CD4-positive, alpha-beta memory T cell (primary cell): ENCODE measurements around the gene EXD3. TPM values are rescaled to one million over a fixed set of nuclear protein-coding genes. Genes with fewer than 3 reads are reported as not detected.

Source experiments
- CTCF ChIA-PET: fragments of 350-600 bp; sonication (Branson Sonifier 250); formaldehyde crosslinking; loops from one replicate; lab custom pipeline; 2021; ENCODE audit warnings: inconsistent platforms; ENCODE audit not compliant: partially characterized antibody; lab: Charles Lee
- POLR2A ChIA-PET: fragments of 350-600 bp; sonication (Branson Sonifier 250); formaldehyde crosslinking; loops from one replicate; lab custom pipeline; 2021; ENCODE audit not compliant: partially characterized antibody; lab: Charles Lee
- DNase-seq, 5 donors: peaks; one replicate each; pipeline versions ENCODE4 v3.0.0 to v3.0.0-alpha.2; 2020 to 2022; ENCODE audit warnings: mixed read lengths in 1 of 5
- H3K27ac ChIP-seq: one replicate; pipeline ENCODE4 v1.7.0; 2013; ENCODE audit warnings: low read depth, low read length
- H3K27me3 ChIP-seq: 2 replicates; pipeline ENCODE4 v1.7.0; 2013; ENCODE audit warnings: mild to moderate bottlenecking, low read length, moderate library complexity; ENCODE audit not compliant: insufficient read depth
- H3K36me3 ChIP-seq: 2 replicates; pipeline ENCODE4 v1.7.0; 2013; ENCODE audit warnings: mild to moderate bottlenecking, low read length, moderate library complexity; ENCODE audit not compliant: insufficient read depth
- H3K4me1 ChIP-seq: 2 replicates; pipeline ENCODE4 v1.7.0; 2013; ENCODE audit warnings: mild to moderate bottlenecking, low read length, moderate library complexity; ENCODE audit not compliant: insufficient read depth
- H3K4me3 ChIP-seq, 2 donors: one replicate each; pipeline ENCODE4 v1.7.0; 2013; ENCODE audit warnings: low read length in 2 of 2, mild to moderate bottlenecking in 1 of 2
- H3K9me3 ChIP-seq, 2 donors: one replicate each; pipeline ENCODE4 v1.7.0; 2013; ENCODE audit warnings: low read length in 2 of 2, control low read depth in 1 of 2; ENCODE audit not compliant: control insufficient read depth in 1 of 2
- H3K27ac Mint-ChIP-seq, 7 donors: one replicate each; pipeline ENCODE4 v1.8.0; 2020 to 2021; ENCODE audit warnings: mixed read lengths in 7 of 7, mild to moderate bottlenecking in 6 of 7, inconsistent platforms in 3 of 7, moderate library complexity in 3 of 7
- H3K27me3 Mint-ChIP-seq, 2 donors: one replicate each; pipeline ENCODE4 v1.8.0; 2020 to 2021; ENCODE audit warnings: mixed read lengths in 2 of 2
- H3K36me3 Mint-ChIP-seq, 2 donors: one replicate each; pipeline ENCODE4 v1.8.0; 2020 to 2021; ENCODE audit warnings: mixed read lengths in 2 of 2, inconsistent platforms in 1 of 2, mild to moderate bottlenecking in 1 of 2
- H3K4me1 Mint-ChIP-seq, 4 donors: one replicate each; pipeline ENCODE4 v1.8.0; 2020 to 2021; ENCODE audit warnings: mixed read lengths in 4 of 4, mild to moderate bottlenecking in 1 of 4
- H3K4me3 Mint-ChIP-seq, 8 donors: one replicate each; pipeline ENCODE4 v1.8.0; 2020 to 2021; ENCODE audit warnings: mixed read lengths in 8 of 8, mild to moderate bottlenecking in 7 of 8, moderate library complexity in 6 of 8, inconsistent platforms in 3 of 8
- H3K9me3 Mint-ChIP-seq, 8 donors: one replicate each; pipeline ENCODE4 v1.8.0; 2020 to 2021; ENCODE audit warnings: mixed read lengths in 8 of 8, mild to moderate bottlenecking in 5 of 8, inconsistent platforms in 3 of 8, moderate library complexity in 1 of 8
- intact Hi-C: fragments of 100-400 bp; cut with micrococcal nuclease; formaldehyde crosslinking; loops from one replicate; pipeline ENCODE4 v1.15.1; 2023
- polyA plus RNA-seq, 2 donors: library from polyadenylated mRNA; unstranded; fragments of 300-500 nt; fragmentation: Illumina TruSeq; gene quantifications; one replicate each; pipeline ENCODE4 v1.2.3, GENCODE V29; 2021
- total RNA-seq, 2 experiments: library from RNA; stranded (reverse); gene quantifications; one replicate each; pipeline ENCODE4 v1.2.3, GENCODE V29; 2021

The EXD3 gene
- total and polyA plus RNA-seq, 4 experiments from 2014 or later: 2.5 to 21.9 (median 14.2) TPM

- no peak overlapping the region for H3K4me3 ChIP-seq
- Mint-ChIP-seq H3K27me3 (no peaks in the 10 kb centered on the region), H3K9me3 (peaks cover 0 to 12% (median 8%) of the 10 kb centered on the region in 8 donors), H3K27ac (no peak overlapping the region), H3K4me3 (no peak overlapping the region), H3K4me1 (no peaks in the 10 kb centered on the region), H3K36me3 (no peaks in the 10 kb centered on the region)
- no peaks in the 10 kb centered on the region for H3K27me3 ChIP-seq
- DNase-seq: no peak
- no peak overlapping the region for H3K27ac ChIP-seq
- H3K4me1 ChIP-seq: no peaks in the 10 kb centered on the region
- ChIA-PET POLR2A (no interaction called here), CTCF (no interaction called here)
- intact Hi-C loops: no loop called here
- H3K36me3 ChIP-seq: no peaks in the 10 kb centered on the region
- H3K9me3 ChIP-seq: no peaks in the 10 kb centered on the region
These were observed 67.9 kb downstream of the EXD3 start for GRCh38 chr9:137354845-137355760.

GRCh38 chr9:137354153-137354844 lies 68.7 kb downstream of the EXD3 start:
- Histone ChIP-seq H3K36me3 (no peaks in the 10 kb centered on the region), H3K4me3 (no peak overlapping the region), H3K27ac (no peak overlapping the region), H3K4me1 (no peaks in the 10 kb centered on the region), H3K27me3 (no peaks in the 10 kb centered on the region), H3K9me3 (no peaks in the 10 kb centered on the region)
- H3K4me3 Mint-ChIP-seq: no peak overlapping the region
- H3K27me3 Mint-ChIP-seq: no peaks in the 10 kb centered on the region
- POLR2A ChIA-PET: no interaction called here
- H3K36me3 Mint-ChIP-seq: no peaks in the 10 kb centered on the region
- no peaks in the 10 kb centered on the region for H3K4me1 Mint-ChIP-seq
- peaks cover 0 to 12% (median 8%) of the 10 kb centered on the region in 8 donors for H3K9me3 Mint-ChIP-seq
- CTCF ChIA-PET: no interaction called here
- intact Hi-C loops: no loop called here
- no peak overlapping the region for H3K27ac Mint-ChIP-seq
- no peak for DNase-seq

DNA sequence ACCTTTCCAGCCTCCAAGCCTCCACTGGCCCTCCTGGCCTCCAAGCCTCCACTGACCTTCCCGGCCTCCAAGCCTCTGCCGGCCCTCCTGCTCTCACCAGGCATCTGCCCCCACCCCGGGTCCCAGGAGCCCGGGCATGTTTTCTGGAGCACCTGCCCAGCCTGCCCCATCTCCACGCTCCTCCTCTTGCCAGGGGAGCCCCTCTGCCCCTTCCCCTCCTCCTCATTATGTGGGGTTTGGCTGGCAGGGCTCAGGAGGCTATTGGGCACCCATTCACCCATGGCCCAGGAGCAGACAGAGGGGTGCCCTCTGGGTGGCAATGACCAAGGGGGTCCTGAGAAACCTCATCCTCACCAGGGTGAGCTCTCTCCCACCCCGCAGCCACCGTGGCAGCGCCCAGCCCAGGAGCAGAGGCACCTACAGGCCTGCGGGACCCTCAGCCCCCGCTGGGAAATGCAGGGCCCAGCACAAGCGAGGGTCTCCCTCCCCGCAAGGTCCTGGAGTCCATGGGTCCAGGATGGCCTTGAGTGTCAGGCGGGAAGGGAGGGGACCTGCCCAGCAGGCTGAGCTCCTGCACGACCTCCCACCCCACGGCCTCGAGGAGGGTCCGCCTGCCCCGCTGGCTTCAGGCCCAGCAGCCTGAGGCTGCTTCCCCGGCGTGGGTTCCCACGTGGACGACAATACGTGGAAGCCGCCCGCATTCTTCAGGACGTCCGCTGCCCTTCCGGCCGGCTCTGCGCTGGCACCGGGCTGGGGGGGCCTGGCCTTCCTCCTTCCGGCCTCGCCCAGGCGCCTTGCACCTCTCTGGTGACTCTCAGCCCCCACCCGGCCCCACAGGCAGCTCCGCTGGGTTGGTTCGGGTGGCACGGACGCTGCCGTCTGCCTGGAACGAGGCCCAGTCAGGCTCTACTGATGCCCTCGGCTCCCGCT lies 69.5 kb downstream of the EXD3 start:
- POLR2A ChIA-PET: no interaction called here
- H3K4me3 Mint-ChIP-seq: no peak overlapping the region
- CTCF ChIA-PET: no interaction called here

DNA sequence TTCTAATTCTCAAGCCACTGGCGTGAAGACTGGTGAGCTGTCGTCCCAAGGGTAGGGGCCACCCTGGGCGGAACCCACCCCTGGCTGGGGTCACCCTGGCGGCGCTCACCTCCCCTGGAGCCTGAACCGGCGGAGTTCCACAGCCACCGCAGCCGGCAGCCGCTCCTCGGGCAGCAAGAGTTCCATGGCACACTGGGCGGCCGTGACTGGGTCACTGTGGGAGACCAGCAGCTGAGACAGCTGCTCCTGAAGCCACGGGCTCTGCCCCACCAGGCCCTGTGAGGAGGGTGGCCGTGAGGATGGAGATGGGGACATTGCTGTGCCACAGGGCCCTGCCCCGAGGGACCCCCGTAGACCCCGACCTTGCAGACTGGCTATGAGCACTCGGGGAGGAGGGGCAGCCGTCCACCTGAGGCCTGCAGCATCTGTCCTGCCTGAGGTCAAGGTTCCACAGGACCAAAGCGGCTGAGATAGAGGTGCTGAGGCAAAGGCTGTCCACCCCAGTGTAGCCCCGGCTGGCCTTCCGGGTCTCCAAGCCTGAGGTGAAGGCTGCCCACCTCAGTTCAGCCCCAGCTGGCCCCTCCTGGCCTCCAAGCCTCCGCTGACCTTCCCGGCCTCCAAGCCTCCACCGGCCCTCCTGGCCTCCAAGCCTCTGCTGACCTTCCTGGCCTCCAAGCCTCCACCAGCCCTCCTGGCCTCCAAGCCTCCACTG lies 70.3 kb downstream of the EXD3 start:
- Histone ChIP-seq H3K4me1 (no peaks in the 10 kb centered on the region), H3K9me3 (no peaks in the 10 kb centered on the region), H3K36me3 (no peaks in the 10 kb centered on the region), H3K4me3 (no peak overlapping the region), H3K27ac (no peak overlapping the region), H3K27me3 (no peaks in the 10 kb centered on the region)
- intact Hi-C loops: no loop called here
- Mint-ChIP-seq H3K9me3 (peaks cover 0 to 11% (median 6%) of the 10 kb centered on the region in 8 donors), H3K36me3 (no peaks in the 10 kb centered on the region), H3K4me1 (no peaks in the 10 kb centered on the region), H3K4me3 (no peak overlapping the region), H3K27me3 (no peaks in the 10 kb centered on the region), H3K27ac (no peak overlapping the region)
- no peak for DNase-seq
- POLR2A ChIA-PET: no interaction called here
- CTCF ChIA-PET: no interaction called here

More for the DNA sequence above, 69.5 kb downstream of the EXD3 start:
- no peak overlapping the region for H3K27ac ChIP-seq
- no peak for DNase-seq
- H3K4me1 ChIP-seq: no peaks in the 10 kb centered on the region
- no peak overlapping the region for H3K4me3 ChIP-seq
- Mint-ChIP-seq H3K36me3 (no peaks in the 10 kb centered on the region), H3K9me3 (peaks cover 0 to 12% (median 8%) of the 10 kb centered on the region in 8 donors), H3K4me1 (no peaks in the 10 kb centered on the region), H3K27ac (no peak overlapping the region), H3K27me3 (no peaks in the 10 kb centered on the region)
- no peaks in the 10 kb centered on the region for H3K9me3 ChIP-seq
- no peaks in the 10 kb centered on the region for H3K27me3 ChIP-seq
- intact Hi-C loops: no loop called here
- H3K36me3 ChIP-seq: no peaks in the 10 kb centered on the region

- intact Hi-C loops: no loop called here
- peaks cover 0 to 4% (median under 1%) of the 10 kb centered on the region in 8 donors for H3K9me3 Mint-ChIP-seq
- no peaks in the 10 kb centered on the region for H3K9me3 ChIP-seq
These were observed 71.0 kb downstream of the EXD3 start for GRCh38 chr9:137351781-137352501.

DNA sequence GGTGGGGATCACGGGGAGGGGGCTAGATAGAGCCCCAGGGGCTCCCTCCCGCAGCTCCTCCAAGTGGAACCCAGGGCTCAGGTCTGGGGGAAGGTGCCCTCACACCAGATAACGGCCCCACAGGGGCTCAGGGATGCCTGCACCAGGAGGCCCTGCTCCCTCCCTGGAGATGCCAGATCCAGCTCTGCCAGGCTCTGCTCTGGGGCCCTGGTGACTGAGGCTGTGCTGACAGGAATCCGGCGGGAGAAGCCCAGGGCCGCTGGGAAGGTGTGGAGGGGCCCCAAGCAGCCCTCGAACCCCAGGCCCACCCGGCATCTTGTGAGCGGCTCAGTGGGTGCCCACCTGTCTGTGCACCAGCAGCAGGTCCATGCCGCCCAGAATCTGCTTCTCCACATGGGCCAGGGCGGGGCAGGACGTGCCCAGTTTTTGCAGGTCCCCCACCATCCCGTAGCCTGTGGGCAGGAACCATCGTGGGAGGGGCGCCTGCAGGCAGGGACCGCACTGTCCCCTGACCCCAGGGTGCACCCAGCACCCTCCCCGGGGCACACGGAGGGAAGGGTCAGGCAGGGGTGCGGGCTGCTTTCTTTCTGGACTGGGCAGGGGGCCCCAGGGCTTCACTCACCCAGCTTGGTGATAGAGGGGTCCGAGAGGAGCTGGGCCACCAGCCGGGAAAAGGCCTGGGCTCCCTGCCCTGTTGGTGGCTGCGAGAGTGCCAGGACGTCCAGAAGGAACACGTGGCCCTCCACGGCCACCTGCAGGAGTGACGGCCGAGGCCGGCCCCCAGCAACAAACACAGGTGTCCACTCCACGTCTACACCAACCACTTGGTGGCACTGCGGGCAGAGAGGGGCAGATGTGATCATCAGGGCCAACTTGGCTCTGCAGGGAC lies 72.0 kb downstream of the EXD3 start:
- no peaks in the 10 kb centered on the region for H3K9me3 ChIP-seq
- Mint-ChIP-seq H3K4me3 (no peak overlapping the region), H3K36me3 (peaks cover 0 to 3% of the 10 kb centered on the region in 2 donors), H3K4me1 (no peaks in the 10 kb centered on the region), H3K27me3 (no peaks in the 10 kb centered on the region), H3K9me3 (peaks cover 0 to 4% (median 2%) of the 10 kb centered on the region in 8 donors), H3K27ac (no peak overlapping the region)
- POLR2A ChIA-PET: no interaction called here
- no peaks in the 10 kb centered on the region for H3K27me3 ChIP-seq
- H3K27ac ChIP-seq: no peak overlapping the region
- no peak for DNase-seq
- no peaks in the 10 kb centered on the region for H3K36me3 ChIP-seq
- intact Hi-C loops: no loop called here
- H3K4me1 ChIP-seq: no peaks in the 10 kb centered on the region
- CTCF ChIA-PET: no interaction called here
- no peak overlapping the region for H3K4me3 ChIP-seq

More at GRCh38 chr9:137351781-137352501, 71.0 kb downstream of the EXD3 start:
- Histone ChIP-seq H3K27ac (no peak overlapping the region), H3K4me3 (no peak overlapping the region), H3K36me3 (no peaks in the 10 kb centered on the region), H3K27me3 (no peaks in the 10 kb centered on the region), H3K4me1 (no peaks in the 10 kb centered on the region)
- Mint-ChIP-seq H3K27me3 (no peaks in the 10 kb centered on the region), H3K4me3 (no peak overlapping the region), H3K36me3 (no peaks in the 10 kb centered on the region), H3K27ac (no peak overlapping the region), H3K4me1 (no peaks in the 10 kb centered on the region)
- POLR2A ChIA-PET: no interaction called here
- CTCF ChIA-PET: no interaction called here
- no peak for DNase-seq
